Endodermal cell (in vitro differentiated cells): ENCODE data around the gene ZNF668. TPM values are rescaled to one million over a fixed set of nuclear protein-coding genes. Genes with fewer than 3 reads are reported as not detected.

ENCODE experiments used
- DNase-seq: peaks from one replicate; pipeline ENCODE4 v3.0.0-alpha.2; 2017
- H3K27ac ChIP-seq: 2 replicates; pipeline ENCODE4 v1.5.1; 2013; ENCODE audit warnings: mild to moderate bottlenecking, low read depth, low read length, moderate library complexity
- H3K27me3 ChIP-seq: 2 replicates; pipeline ENCODE4 v1.6.1; 2013; ENCODE audit warnings: mild to moderate bottlenecking, low read length, moderate library complexity; ENCODE audit not compliant: insufficient read depth, control insufficient read depth, poor library complexity, severe bottlenecking
- H3K36me3 ChIP-seq: 2 replicates; pipeline ENCODE4 v1.7.0; 2013; ENCODE audit warnings: mild to moderate bottlenecking, low read length, moderate library complexity; ENCODE audit not compliant: control insufficient read depth, insufficient read depth
- H3K4me1 ChIP-seq: one replicate; pipeline ENCODE4 v1.7.0; 2013; ENCODE audit warnings: low read length; ENCODE audit not compliant: control insufficient read depth, insufficient read depth
- H3K4me3 ChIP-seq: 2 replicates; pipeline ENCODE4 v1.5.1; 2013; ENCODE audit warnings: mild to moderate bottlenecking, low read length, moderate library complexity
- H3K9ac ChIP-seq: 2 replicates; pipeline ENCODE4 v1.6.1; 2013; ENCODE audit warnings: mild to moderate bottlenecking, low read length, moderate library complexity; ENCODE audit not compliant: poor library complexity, severe bottlenecking; ENCODE audit errors: extremely low read depth
- H3K9me3 ChIP-seq: 2 replicates; pipeline ENCODE4 v1.6.1; 2013; ENCODE audit warnings: mild to moderate bottlenecking, low read length, moderate library complexity; ENCODE audit not compliant: control insufficient read depth
- H3K27ac Mint-ChIP-seq: 2 replicates; pipeline ENCODE4 v1.8.0; 2020; ENCODE audit warnings: mixed read lengths
- H3K27me3 Mint-ChIP-seq: 2 replicates; pipeline ENCODE4 v1.8.0; 2021; ENCODE audit warnings: mild to moderate bottlenecking, mixed read lengths; ENCODE audit not compliant: insufficient read depth
- H3K36me3 Mint-ChIP-seq: 2 replicates; pipeline ENCODE4 v1.8.0; 2020; ENCODE audit warnings: low read depth, mixed read lengths
- H3K4me1 Mint-ChIP-seq: 2 replicates; pipeline ENCODE4 v1.8.0; 2020; ENCODE audit warnings: mixed read lengths
- H3K4me3 Mint-ChIP-seq: 2 replicates; pipeline ENCODE4 v1.8.0; 2020; ENCODE audit warnings: mild to moderate bottlenecking, moderate library complexity, mixed read lengths
- H3K9me3 Mint-ChIP-seq: 2 replicates; pipeline ENCODE4 v1.8.0; 2020; ENCODE audit warnings: mild to moderate bottlenecking, mixed read lengths
- WGBS, 2 experiments: methylation state at CpG; one replicate each; pipeline versions ENCODE4 v1.1.5 to v1.1.7; 2013; ENCODE audit warnings: missing lambda C conversion rate in 2 of 2, mixed read lengths in 1 of 2; ENCODE audit not compliant: insufficient coverage in 1 of 2, insufficient read length in 1 of 2; 5-methylcytosine and 5-hydroxymethylcytosine counted together
- total RNA-seq, 2 donors: library from RNA; stranded (reverse); fragmentation: NEBNext Ultra II Directional in 1 of 2; extraction: Animal tissue kit (Norgen Biotek cat#: 25700) in 1 of 2; gene quantifications; 2 replicates in 1 of 2; 3 replicates in 1 of 2; pipeline ENCODE4 v1.2.1, GENCODE V29; 2021
- TF ChIP-seq, protein P1 (sequence below): fragments of 200-600 bp; sonication (generic); conservative IDR thresholded peaks from 2 replicates; pipeline ENCODE4 v1.5.0; 2021; ENCODE audit warnings: antibody characterized with exemption, mild to moderate bottlenecking

The ZNF668 gene
- total RNA-seq, 2 donors from 2014 or later, result 11.2 to 12.6 TPM

DNA sequence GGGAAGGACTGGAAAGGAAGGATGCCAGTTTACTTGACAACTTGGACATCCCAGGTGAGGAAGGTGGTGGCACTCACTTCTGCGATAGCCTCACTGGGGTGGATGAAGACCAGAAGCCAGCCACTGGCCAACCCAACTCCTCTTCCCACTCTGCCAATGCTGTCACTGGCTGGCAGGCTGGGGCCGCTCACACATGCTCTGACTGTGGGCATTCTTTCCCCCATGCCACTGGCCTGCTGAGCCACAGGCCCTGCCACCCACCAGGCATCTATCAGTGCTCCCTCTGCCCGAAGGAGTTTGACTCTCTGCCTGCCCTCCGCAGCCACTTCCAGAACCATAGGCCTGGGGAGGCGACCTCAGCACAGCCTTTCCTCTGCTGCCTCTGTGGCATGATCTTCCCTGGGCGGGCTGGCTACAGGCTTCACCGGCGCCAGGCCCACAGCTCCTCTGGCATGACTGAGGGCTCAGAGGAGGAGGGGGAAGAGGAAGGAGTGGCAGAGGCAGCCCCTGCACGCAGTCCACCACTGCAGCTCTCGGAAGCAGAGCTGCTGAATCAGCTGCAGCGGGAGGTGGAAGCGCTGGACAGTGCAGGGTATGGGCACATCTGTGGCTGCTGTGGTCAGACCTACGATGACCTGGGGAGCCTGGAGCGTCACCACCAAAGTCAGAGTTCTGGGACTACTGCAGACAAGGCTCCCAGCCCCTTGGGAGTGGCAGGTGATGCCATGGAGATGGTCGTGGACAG is 4.7 kb upstream of the ZNF668 start:
- Mint-ChIP-seq H3K4me3 (no peak overlapping the region), H3K27me3 (no peaks in the 10 kb centered on the region), H3K36me3 (peaks cover 46% of the 10 kb centered on the region), H3K4me1 (peaks cover 6% of the 10 kb centered on the region), H3K27ac (peak overlapping the region; percentile 10), H3K9me3 (no peaks in the 10 kb centered on the region)
- H3K4me1 ChIP-seq, result no peaks in the 10 kb centered on the region
- H3K36me3 ChIP-seq, result peaks cover 39% of the 10 kb centered on the region
- no peak overlapping the region for H3K27ac ChIP-seq
- H3K9ac ChIP-seq, result no peak overlapping the region
- H3K4me3 ChIP-seq, result no peak overlapping the region
- no peaks in the 10 kb centered on the region for H3K27me3 ChIP-seq
- H3K9me3 ChIP-seq, result no peaks in the 10 kb centered on the region
- TF ChIP-seq, protein P1, sequence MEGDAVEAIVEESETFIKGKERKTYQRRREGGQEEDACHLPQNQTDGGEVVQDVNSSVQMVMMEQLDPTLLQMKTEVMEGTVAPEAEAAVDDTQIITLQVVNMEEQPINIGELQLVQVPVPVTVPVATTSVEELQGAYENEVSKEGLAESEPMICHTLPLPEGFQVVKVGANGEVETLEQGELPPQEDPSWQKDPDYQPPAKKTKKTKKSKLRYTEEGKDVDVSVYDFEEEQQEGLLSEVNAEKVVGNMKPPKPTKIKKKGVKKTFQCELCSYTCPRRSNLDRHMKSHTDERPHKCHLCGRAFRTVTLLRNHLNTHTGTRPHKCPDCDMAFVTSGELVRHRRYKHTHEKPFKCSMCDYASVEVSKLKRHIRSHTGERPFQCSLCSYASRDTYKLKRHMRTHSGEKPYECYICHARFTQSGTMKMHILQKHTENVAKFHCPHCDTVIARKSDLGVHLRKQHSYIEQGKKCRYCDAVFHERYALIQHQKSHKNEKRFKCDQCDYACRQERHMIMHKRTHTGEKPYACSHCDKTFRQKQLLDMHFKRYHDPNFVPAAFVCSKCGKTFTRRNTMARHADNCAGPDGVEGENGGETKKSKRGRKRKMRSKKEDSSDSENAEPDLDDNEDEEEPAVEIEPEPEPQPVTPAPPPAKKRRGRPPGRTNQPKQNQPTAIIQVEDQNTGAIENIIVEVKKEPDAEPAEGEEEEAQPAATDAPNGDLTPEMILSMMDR, result no peak
- 94 to 96% methylated on average over 8 to 15 of the region's 15 CpGs for WGBS, 2 experiments
- no peak for DNase-seq

- no peak for DNase-seq
- 93 to 96% methylated on average over 28 to 30 of the region's 30 CpGs for WGBS, 2 experiments
- no peaks in the 10 kb centered on the region for H3K27me3 ChIP-seq
- peaks cover 44% of the 10 kb centered on the region for H3K36me3 Mint-ChIP-seq
- peaks cover 6% of the 10 kb centered on the region for H3K4me1 Mint-ChIP-seq
- H3K27ac Mint-ChIP-seq, result no peak overlapping the region
- no peaks in the 10 kb centered on the region for H3K4me1 ChIP-seq
- no peaks in the 10 kb centered on the region for H3K9me3 ChIP-seq
- H3K9ac ChIP-seq, result no peak overlapping the region
- H3K4me3 Mint-ChIP-seq, result no peak overlapping the region
- H3K27ac ChIP-seq, result no peak overlapping the region
- no peaks in the 10 kb centered on the region for H3K27me3 Mint-ChIP-seq
- peaks cover 39% of the 10 kb centered on the region for H3K36me3 ChIP-seq
- TF ChIP-seq, protein P1, result peak; percentile 44
- no peaks in the 10 kb centered on the region for H3K9me3 Mint-ChIP-seq
- no peak overlapping the region for H3K4me3 ChIP-seq
Observed at GRCh38 chr16:31077592-31078396, 3.8 kb upstream of the ZNF668 start.

- H3K9ac ChIP-seq, result no peak overlapping the region
- H3K4me1 ChIP-seq, result no peaks in the 10 kb centered on the region
- H3K27ac ChIP-seq, result no peak overlapping the region
- no peaks in the 10 kb centered on the region for H3K9me3 Mint-ChIP-seq
- H3K4me3 Mint-ChIP-seq, result no peak overlapping the region
- H3K36me3 Mint-ChIP-seq, result peaks cover 41% of the 10 kb centered on the region
- 96% methylated on average over 8 to 13 of the region's 13 CpGs for WGBS, 2 experiments
- no peak overlapping the region for H3K4me3 ChIP-seq
- no peaks in the 10 kb centered on the region for H3K9me3 ChIP-seq
- H3K27ac Mint-ChIP-seq, result no peak overlapping the region
- H3K4me1 Mint-ChIP-seq, result peaks cover 13% of the 10 kb centered on the region
- no peaks in the 10 kb centered on the region for H3K27me3 ChIP-seq
- DNase-seq, result no peak
- H3K27me3 Mint-ChIP-seq, result no peaks in the 10 kb centered on the region
- TF ChIP-seq, protein P1, result no peak
- H3K36me3 ChIP-seq, result peaks cover 39% of the 10 kb centered on the region
Observed at GRCh38 chr16:31077024-31077423, 3.0 kb upstream of the ZNF668 start.
